ENCODE data around the gene MAPK6.

DNA sequence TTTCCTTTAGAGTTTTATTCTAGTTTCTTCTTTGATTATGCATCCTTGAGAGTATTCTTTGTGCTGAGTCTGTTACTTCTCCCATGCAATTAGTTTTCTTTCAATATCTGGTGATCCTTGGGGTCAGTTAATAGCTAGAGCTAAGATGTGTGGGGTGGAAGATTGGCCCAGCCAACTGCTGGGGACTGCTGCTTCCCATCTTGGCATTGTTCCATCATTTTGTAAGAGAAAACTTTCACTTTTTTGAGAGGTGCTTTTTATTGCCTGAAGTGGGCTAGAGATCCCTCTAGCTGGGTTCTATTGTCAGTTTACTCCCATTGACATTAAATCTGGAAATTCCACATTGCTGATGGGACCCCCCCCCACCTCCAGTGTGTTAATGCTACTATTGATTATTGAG, 78.2 kb downstream of the MAPK6 start:
- TF ChIP-seq, protein P1, sequence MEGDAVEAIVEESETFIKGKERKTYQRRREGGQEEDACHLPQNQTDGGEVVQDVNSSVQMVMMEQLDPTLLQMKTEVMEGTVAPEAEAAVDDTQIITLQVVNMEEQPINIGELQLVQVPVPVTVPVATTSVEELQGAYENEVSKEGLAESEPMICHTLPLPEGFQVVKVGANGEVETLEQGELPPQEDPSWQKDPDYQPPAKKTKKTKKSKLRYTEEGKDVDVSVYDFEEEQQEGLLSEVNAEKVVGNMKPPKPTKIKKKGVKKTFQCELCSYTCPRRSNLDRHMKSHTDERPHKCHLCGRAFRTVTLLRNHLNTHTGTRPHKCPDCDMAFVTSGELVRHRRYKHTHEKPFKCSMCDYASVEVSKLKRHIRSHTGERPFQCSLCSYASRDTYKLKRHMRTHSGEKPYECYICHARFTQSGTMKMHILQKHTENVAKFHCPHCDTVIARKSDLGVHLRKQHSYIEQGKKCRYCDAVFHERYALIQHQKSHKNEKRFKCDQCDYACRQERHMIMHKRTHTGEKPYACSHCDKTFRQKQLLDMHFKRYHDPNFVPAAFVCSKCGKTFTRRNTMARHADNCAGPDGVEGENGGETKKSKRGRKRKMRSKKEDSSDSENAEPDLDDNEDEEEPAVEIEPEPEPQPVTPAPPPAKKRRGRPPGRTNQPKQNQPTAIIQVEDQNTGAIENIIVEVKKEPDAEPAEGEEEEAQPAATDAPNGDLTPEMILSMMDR (conservative IDR thresholded peaks at IDR 0.05 in 1 of 2, IDR thresholded peaks at IDR 0.05 in 1 of 2; ENCODE audit: extremely low read depth in 1 of 2, insufficient read depth in 1 of 2, low read depth in 1 of 2, low read length in 2 of 2), result no peak
- no peak for TF ChIP-seq EZH2 (IDR thresholded peaks at IDR 0.05; ENCODE audit: borderline replicate concordance, low read length)

Data from mammary epithelial cell (primary cell).